K562 (cell line): ENCODE data around the gene PIGM. TPM values are rescaled to one million over a fixed set of nuclear protein-coding genes. Genes with fewer than 3 reads are reported as not detected.

ENCODE experiments used
- ATAC-seq: fragments of 200-7000 bp; cut with Tn5 transposase; 3 replicates; pipeline ENCODE4 v1.9.1; 2020; ENCODE audit warnings: moderate library complexity
- BruUV-seq: library from RNA; stranded (reverse); fragments of 400-500 nt; replicated peaks from 2 replicates; lab custom pipeline; 2021; lab: Mats Ljungman, UMichigan
- CTCF ChIA-PET: fragments of 300-600 bp; formaldehyde crosslinking; extraction: SDS; loops from one replicate; lab custom pipeline; 2021; ENCODE audit warnings: low intra/inter-chr PET ratio; lab: Yijun Ruan, JAX
- POLR2A ChIA-PET: fragments of 300-600, 350-650 bp; sonication (Branson Sonifier 250); formaldehyde crosslinking; extraction: SDS; loops from one replicate; lab custom pipeline; 2021; ENCODE audit warnings: antibody characterized with exemption, inconsistent platforms; lab: Yijun Ruan, JAX
- DNase-seq, 4 experiments: peaks; one replicate each; pipeline versions ENCODE4 v3.0.0 to v3.0.0-alpha.2; 2011 to 2018; ENCODE audit warnings: low spot score in 3 of 4, mixed read lengths in 3 of 4; ENCODE audit errors: extremely low read depth in 1 of 4
- FAIRE-seq: peaks from 2 replicates; lab custom pipeline; 2011; peaks lifted over from hg19 to GRCh38; lab: Jason Lieb, UNC
- H2AFZ ChIP-seq: 2 replicates; pipeline ENCODE4 v1.6.0; 2011; ENCODE audit warnings: low read depth, low read length, control low read depth, inconsistent platforms
- H3K27ac ChIP-seq: fragments of 200-600 bp; 3 replicates; pipeline ENCODE4 v1.8.0; 2011; ENCODE audit warnings: low read depth, mild to moderate bottlenecking, control low read depth, inconsistent platforms, low read length, moderate library complexity, mixed read lengths; ENCODE audit errors: extremely low read depth
- H3K27me3 ChIP-seq, 2 experiments: fragments of 300-600 bp in 1 of 2; 2 replicates in 1 of 2; 3 replicates in 1 of 2; pipeline versions ENCODE4 v1.6.0 to v1.8.0; 2011; ENCODE audit warnings: inconsistent platforms in 2 of 2, low read length in 2 of 2, mild to moderate bottlenecking in 1 of 2, mixed read lengths in 1 of 2, moderate library complexity in 1 of 2; ENCODE audit not compliant: control insufficient read depth in 2 of 2, insufficient read depth in 2 of 2
- H3K36me3 ChIP-seq: fragments of 300-600 bp; 3 replicates; pipeline ENCODE4 v1.8.0; 2011; ENCODE audit warnings: mild to moderate bottlenecking, low read length, inconsistent platforms; ENCODE audit not compliant: control insufficient read depth, insufficient read depth
- H3K4me1 ChIP-seq, 2 experiments: fragments of 200-600 bp in 1 of 2; replicated peaks in 1 of 2; 2 replicates in 1 of 2; 3 replicates in 1 of 2; pipeline versions ENCODE4 v1.5.1 to v1.8.0; 2011; ENCODE audit warnings: inconsistent platforms in 2 of 2, low read length in 2 of 2, mild to moderate bottlenecking in 1 of 2, mixed read lengths in 1 of 2, moderate library complexity in 1 of 2; ENCODE audit not compliant: control insufficient read depth in 2 of 2, insufficient read depth in 2 of 2
- H3K4me2 ChIP-seq: 2 replicates; pipeline ENCODE4 v1.6.1; 2011; ENCODE audit warnings: low read length, control low read depth, inconsistent platforms, mixed read lengths; ENCODE audit not compliant: insufficient read depth
- H3K4me3 ChIP-seq: fragments of 200-600 bp; sonication (generic), shearing (Covaris generic); 2 replicates; pipeline ENCODE4 v1.5.1; 2016; ENCODE audit warnings: control low read depth, inconsistent platforms
- H3K79me2 ChIP-seq: fragments of 200-600 bp; 3 replicates; pipeline ENCODE4 v1.8.0; 2011; ENCODE audit warnings: low read length, inconsistent platforms; ENCODE audit not compliant: control insufficient read depth, insufficient read depth
- H3K9ac ChIP-seq, 2 experiments: 2 replicates each; pipeline versions ENCODE4 v1.6.0 to v1.6.1; 2011; ENCODE audit warnings: low read depth in 2 of 2, low read length in 2 of 2, control low read depth in 1 of 2, inconsistent platforms in 1 of 2, mild to moderate bottlenecking in 1 of 2, mixed read lengths in 1 of 2; ENCODE audit not compliant: insufficient read depth in 1 of 2
- H3K9me1 ChIP-seq: one replicate; pipeline ENCODE4 v1.6.0; 2011; ENCODE audit warnings: inconsistent platforms, mild to moderate bottlenecking, low read length, moderate library complexity; ENCODE audit not compliant: control insufficient read depth, insufficient read depth
- H3K9me3 ChIP-seq: replicated peaks from 2 replicates; pipeline ENCODE4 v1.5.1; 2011; ENCODE audit warnings: low read depth, low read length, inconsistent platforms; ENCODE audit not compliant: control insufficient read depth, insufficient read depth
- H4K20me1 ChIP-seq: replicated peaks from 2 replicates; pipeline ENCODE4 v1.6.1; 2011; ENCODE audit warnings: low read length, inconsistent platforms, mixed read lengths; ENCODE audit not compliant: control insufficient read depth, insufficient read depth
- FOXJ2 ChIP-seq: fragments of 200-800 bp; sonication (Bioruptor generic); IDR thresholded peaks from 2 replicates; pipeline ENCODE4 v1.6.1; 2016; ENCODE audit warnings: missing genetic modification characterization, missing compliant biosample characterization
- FOXK1 ChIP-seq: sonication (generic); formaldehyde crosslinking; IDR thresholded peaks from 2 replicates; pipeline ENCODE4 v1.8.0; 2022; ENCODE audit warnings: missing genetic modification reagents, mild to moderate bottlenecking, borderline replicate concordance
- FOXP1 ChIP-seq: sonication (generic); formaldehyde crosslinking; IDR thresholded peaks from 2 replicates; pipeline ENCODE4 v1.8.0; 2022; ENCODE audit warnings: mild to moderate bottlenecking, missing genetic modification reagents
- ILF3 ChIP-seq: fragments of 450-650 bp; IDR thresholded peaks from 2 replicates; pipeline ENCODE4 v1.6.1; 2018; ENCODE audit warnings: antibody characterized with exemption, mild to moderate bottlenecking, moderate library complexity, borderline replicate concordance
- MAFK ChIP-seq: IDR thresholded peaks from 2 replicates; pipeline ENCODE4 v1.6.1; 2011; ENCODE audit warnings: low read length, improper control_type of control experiment
- RBM34 ChIP-seq: fragments of 200-400 bp; formaldehyde crosslinking; IDR thresholded peaks from 2 replicates; pipeline ENCODE4 v1.6.1; 2018; ENCODE audit warnings: low read length, borderline replicate concordance; ENCODE audit not compliant: insufficient read depth
- RFX5 ChIP-seq: IDR thresholded peaks from 2 replicates; pipeline ENCODE4 v1.6.1; 2011; ENCODE audit warnings: low read depth, mild to moderate bottlenecking, improper control_type of control experiment, low read length
- SIRT6 ChIP-seq: IDR thresholded peaks from one replicate; pipeline ENCODE4 v1.6.1; 2012; ENCODE audit warnings: low read depth, mild to moderate bottlenecking, control low read depth, inconsistent platforms, low read length, moderate library complexity
- TBL1XR1 ChIP-seq, 2 experiments: IDR thresholded peaks; 2 replicates each; pipeline ENCODE4 v1.6.1; 2012; ENCODE audit warnings: improper control_type of control experiment in 2 of 2, low read length in 2 of 2, mild to moderate bottlenecking in 1 of 2
- TEAD4 ChIP-seq, 2 experiments: sonication (generic) in 1 of 2; formaldehyde crosslinking in 1 of 2; IDR thresholded peaks; 2 replicates each; pipeline versions ENCODE4 v1.6.1 to v1.8.0; 2012 to 2022; ENCODE audit warnings: borderline replicate concordance in 1 of 2, inconsistent platforms in 1 of 2, low read length in 1 of 2, mild to moderate bottlenecking in 1 of 2, missing genetic modification reagents in 1 of 2
- U2AF1 ChIP-seq: fragments of 200-400 bp; formaldehyde crosslinking; optimal IDR thresholded peaks from 2 replicates; pipeline ENCODE3; 2017; ENCODE audit warnings: mild to moderate bottlenecking, low read depth, low read length, moderate library complexity
- ZNF354B ChIP-seq: fragments of 250-450 bp; sonication (Bioruptor Pico); IDR thresholded peaks from 2 replicates; pipeline ENCODE4 v1.4.0; 2020
- ZNF41 ChIP-seq: fragments of 250-450 bp; sonication (Bioruptor Pico); conservative IDR thresholded peaks from 2 replicates; pipeline ENCODE4 v1.4.0; 2020; ENCODE audit warnings: mild to moderate bottlenecking
- ZNF780A ChIP-seq: fragments of 250-450 bp; sonication (Bioruptor Pico); IDR thresholded peaks from 2 replicates; pipeline ENCODE4 v1.5.0; 2021; ENCODE audit warnings: mild to moderate bottlenecking
- in situ Hi-C: fragments of 300-500 bp; cut with MboI; formaldehyde crosslinking; loops from 4 replicates; pipeline ENCODE4 v1.15.0; 2018; ENCODE audit warnings: inconsistent platforms, mixed read lengths
- intact Hi-C: fragments of 100-400 bp; cut with micrococcal nuclease; formaldehyde crosslinking; loops from 2 replicates; pipeline ENCODE4 v1.14.2; 2022
- polyA plus RNA-seq, 8 experiments: library from polyadenylated mRNA; depleted of rRNA in 4 of 8; stranded (reverse) in 5 of 8; unstranded in 3 of 8; fragments of >200 nt; fragmentation: Nextera tagmentation in 2 of 8; fragmentation: Illumina TruSeq in 1 of 8; extraction: Ambion mirVana in 2 of 8; extraction: Trizol in 1 of 8; gene quantifications; 2 replicates each; pipeline versions ENCODE4 v1.2.1 to v1.2.3, GENCODE V29; 2011 to 2014; ENCODE audit warnings: inconsistent platforms in 1 of 8, missing spikeins in 1 of 8
- total RNA-seq, 7 experiments: library from RNA; depleted of rRNA in 6 of 7; stranded (reverse); fragments of >200 nt in 6 of 7; fragmentation: Illumina TruSeq in 2 of 7; extraction: Trizol in 2 of 7; gene quantifications; 2 replicates each; pipeline versions ENCODE4 v1.2.1 to v1.2.3, GENCODE V29; 2011 to 2021; ENCODE audit warnings: low replicate concordance in 1 of 7
- TF ChIP-seq, protein P1 (sequence below): sonication (generic); formaldehyde crosslinking; IDR thresholded peaks from 2 replicates; pipeline ENCODE4 v1.8.0; 2023; ENCODE audit warnings: mild to moderate bottlenecking, missing genetic modification reagents
- TF ChIP-seq, protein P2 (sequence below): fragments of 250-450 bp; sonication (Bioruptor Pico); IDR thresholded peaks from 2 replicates; pipeline ENCODE4 v1.8.0; 2022; ENCODE audit warnings: inconsistent platforms, mild to moderate bottlenecking, moderate library complexity, borderline replicate concordance
- TF ChIP-seq, protein P3 (sequence below): fragments of 450-650 bp; IDR thresholded peaks from 2 replicates; pipeline ENCODE4 v1.6.1; 2016; ENCODE audit warnings: low read depth, mild to moderate bottlenecking, moderate library complexity
- TF ChIP-seq, protein P4 (sequence below): sonication (generic); formaldehyde crosslinking; IDR thresholded peaks from 2 replicates; pipeline ENCODE4 v1.8.1; 2022; ENCODE audit warnings: missing genetic modification reagents

Gene PIGM
- total and polyA plus RNA-seq, 9 of the 15 experiments (the other 6 are each of a cell fraction or from before 2014, with no cell fraction given): 2.6 to 6.7 (median 4.3) TPM

DNA sequence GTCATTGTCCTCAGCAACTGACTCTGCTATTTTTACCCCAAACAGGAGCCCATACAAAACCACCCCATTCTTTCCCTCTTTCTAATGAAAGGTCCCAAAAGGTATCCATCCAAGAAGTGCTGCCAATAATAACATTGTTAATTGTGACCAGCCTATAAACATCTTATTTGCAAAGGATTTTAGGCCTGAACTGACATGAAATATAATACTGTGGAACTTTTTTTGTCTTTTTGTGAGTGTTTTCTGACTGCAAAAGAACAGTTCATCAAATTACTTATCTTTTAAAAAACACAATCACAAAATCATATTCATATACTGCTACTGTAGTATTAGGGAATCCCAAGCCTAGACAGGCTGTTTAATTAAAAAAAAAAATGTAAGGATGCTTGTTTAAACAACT, 3.4 kb downstream of the PIGM start:
- no peak overlapping the region for H2AFZ ChIP-seq
- H3K4me1 ChIP-seq: peaks cover 10 to 15% of the 10 kb centered on the region in 2 experiments
- CTCF ChIA-PET: no interaction called here
- peaks cover 19% of the 10 kb centered on the region for H3K79me2 ChIP-seq
- no peaks in the 10 kb centered on the region; the same call in 2 of the 3 replicates for H3K36me3 ChIP-seq
- H3K9me1 ChIP-seq: no peaks in the 10 kb centered on the region
- no peak overlapping the region for H3K4me3 ChIP-seq
- DNase-seq: no peak
- in situ Hi-C loops: no loop called here
- TF ChIP-seq, protein P1, sequence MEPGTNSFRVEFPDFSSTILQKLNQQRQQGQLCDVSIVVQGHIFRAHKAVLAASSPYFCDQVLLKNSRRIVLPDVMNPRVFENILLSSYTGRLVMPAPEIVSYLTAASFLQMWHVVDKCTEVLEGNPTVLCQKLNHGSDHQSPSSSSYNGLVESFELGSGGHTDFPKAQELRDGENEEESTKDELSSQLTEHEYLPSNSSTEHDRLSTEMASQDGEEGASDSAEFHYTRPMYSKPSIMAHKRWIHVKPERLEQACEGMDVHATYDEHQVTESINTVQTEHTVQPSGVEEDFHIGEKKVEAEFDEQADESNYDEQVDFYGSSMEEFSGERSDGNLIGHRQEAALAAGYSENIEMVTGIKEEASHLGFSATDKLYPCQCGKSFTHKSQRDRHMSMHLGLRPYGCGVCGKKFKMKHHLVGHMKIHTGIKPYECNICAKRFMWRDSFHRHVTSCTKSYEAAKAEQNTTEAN: no peak
- TF ChIP-seq ZNF41 (no peak), FOXP1 (CRISPR knock-in tag) (no peak), FOXK1 (CRISPR knock-in tag) (no peak), ZNF780A (CRISPR knock-in tag) (no peak), TEAD4 (IDR thresholded peaks at IDR 0.05; ENCODE audit: low read length) (no peak), TEAD4 (CRISPR knock-in tag; IDR thresholded peaks at IDR 0.05; ENCODE audit: borderline replicate concordance) (no peak), RBM34 (no peak), ILF3 (no peak), FOXJ2 (no peak), ZNF354B (CRISPR knock-in tag) (no peak), TBL1XR1 (IDR thresholded peaks at IDR 0.05; ENCODE audit: low read length in 2 of 2) (no peak), U2AF1 (no peak), MAFK (no peak), SIRT6 (no peak), RFX5 (no peak)
- TF ChIP-seq, protein P2, sequence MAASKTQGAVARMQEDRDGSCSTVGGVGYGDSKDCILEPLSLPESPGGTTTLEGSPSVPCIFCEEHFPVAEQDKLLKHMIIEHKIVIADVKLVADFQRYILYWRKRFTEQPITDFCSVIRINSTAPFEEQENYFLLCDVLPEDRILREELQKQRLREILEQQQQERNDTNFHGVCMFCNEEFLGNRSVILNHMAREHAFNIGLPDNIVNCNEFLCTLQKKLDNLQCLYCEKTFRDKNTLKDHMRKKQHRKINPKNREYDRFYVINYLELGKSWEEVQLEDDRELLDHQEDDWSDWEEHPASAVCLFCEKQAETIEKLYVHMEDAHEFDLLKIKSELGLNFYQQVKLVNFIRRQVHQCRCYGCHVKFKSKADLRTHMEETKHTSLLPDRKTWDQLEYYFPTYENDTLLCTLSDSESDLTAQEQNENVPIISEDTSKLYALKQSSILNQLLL (CRISPR knock-in tag): no peak
- TF ChIP-seq, protein P3, sequence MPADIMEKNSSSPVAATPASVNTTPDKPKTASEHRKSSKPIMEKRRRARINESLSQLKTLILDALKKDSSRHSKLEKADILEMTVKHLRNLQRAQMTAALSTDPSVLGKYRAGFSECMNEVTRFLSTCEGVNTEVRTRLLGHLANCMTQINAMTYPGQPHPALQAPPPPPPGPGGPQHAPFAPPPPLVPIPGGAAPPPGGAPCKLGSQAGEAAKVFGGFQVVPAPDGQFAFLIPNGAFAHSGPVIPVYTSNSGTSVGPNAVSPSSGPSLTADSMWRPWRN: no peak
- TF ChIP-seq, protein P4, sequence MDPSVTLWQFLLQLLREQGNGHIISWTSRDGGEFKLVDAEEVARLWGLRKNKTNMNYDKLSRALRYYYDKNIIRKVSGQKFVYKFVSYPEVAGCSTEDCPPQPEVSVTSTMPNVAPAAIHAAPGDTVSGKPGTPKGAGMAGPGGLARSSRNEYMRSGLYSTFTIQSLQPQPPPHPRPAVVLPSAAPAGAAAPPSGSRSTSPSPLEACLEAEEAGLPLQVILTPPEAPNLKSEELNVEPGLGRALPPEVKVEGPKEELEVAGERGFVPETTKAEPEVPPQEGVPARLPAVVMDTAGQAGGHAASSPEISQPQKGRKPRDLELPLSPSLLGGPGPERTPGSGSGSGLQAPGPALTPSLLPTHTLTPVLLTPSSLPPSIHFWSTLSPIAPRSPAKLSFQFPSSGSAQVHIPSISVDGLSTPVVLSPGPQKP: no peak
- TF ChIP-seq, all 486 proteins: peak for 0
- no peak for FAIRE-seq
- ATAC-seq: no peak
- no peaks in the 10 kb centered on the region for H3K27me3 ChIP-seq
- intact Hi-C loops: no loop called here
- H3K9me3 ChIP-seq: no peaks in the 10 kb centered on the region
- no peak overlapping the region for H3K4me2 ChIP-seq
- POLR2A ChIA-PET: interaction anchor here (1.1 kb wide), 1 partner anchor 21 kb away, joined by 3 read pairs; no protein-coding TSS in a partner anchor
- H3K27ac ChIP-seq: no peak overlapping the region
- no peak overlapping the region for H3K9ac ChIP-seq
- H4K20me1 ChIP-seq: no peaks in the 10 kb centered on the region
- no TSS peak for BruUV-seq
